Forelimb muscle (tissue), 1 donor: Measurements from ENCODE around the gene SAMD4A. TPM values are rescaled to one million over a fixed set of nuclear protein-coding genes. Genes with fewer than 3 reads are reported as not detected.
"Not testable (repeated sequence)": the region's sequence is repeated elsewhere in the genome, so short reads cannot be mapped to it uniquely, and the experiment has no call there.

Experiments
- DNase-seq: peaks from one replicate; pipeline ENCODE4 v3.0.0-alpha.2; 2013; ENCODE audit warnings: low read depth
- polyA plus RNA-seq: library from polyadenylated mRNA; unstranded; fragments of 120-200 nt; gene quantifications from one replicate; pipeline ENCODE4 v1.2.1, GENCODE V29; 2013; ENCODE audit not compliant: insufficient read length

The SAMD4A gene
- polyA plus RNA-seq, 1 donor, result 65.1 TPM

DNA sequence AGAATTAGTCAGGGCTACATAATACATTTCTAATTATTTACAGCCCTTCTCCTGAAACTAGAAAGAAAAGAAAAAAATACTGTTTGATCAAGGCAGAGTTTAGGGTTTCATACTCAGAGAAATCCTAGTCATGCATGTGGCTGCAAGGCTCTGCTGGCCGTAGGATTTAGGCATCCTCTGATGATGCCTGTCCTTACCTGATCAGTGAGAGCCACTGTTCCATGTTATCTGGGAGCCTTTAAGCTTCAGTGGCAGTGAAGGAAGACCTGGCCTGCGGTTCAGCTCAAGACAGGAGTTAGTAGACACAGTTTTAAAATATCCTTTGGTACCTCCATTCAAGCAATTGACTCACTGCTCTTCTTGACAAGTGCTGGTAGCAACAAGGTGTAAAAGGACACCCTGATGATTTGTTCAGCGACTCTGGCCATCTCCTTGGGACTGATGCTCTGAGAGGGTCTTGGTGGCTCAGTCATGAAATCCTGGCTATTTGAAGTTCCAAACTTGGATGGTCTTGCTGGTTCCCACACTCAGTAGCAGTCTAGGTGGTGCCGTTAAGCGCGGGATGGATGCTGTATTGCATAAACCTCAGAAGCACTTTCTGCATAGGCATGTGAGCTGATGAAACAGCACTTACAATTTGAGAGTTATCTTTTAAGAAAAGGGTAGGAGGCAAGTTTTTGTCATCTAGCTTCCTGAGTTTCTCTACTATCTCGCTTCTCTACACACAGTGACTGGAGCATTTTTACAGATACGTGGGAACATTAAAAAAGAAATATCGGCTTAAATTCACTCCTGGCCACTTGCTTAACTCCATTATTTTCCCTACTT, 162.0 kb downstream of the SAMD4A start:
- no peak for DNase-seq

DNA sequence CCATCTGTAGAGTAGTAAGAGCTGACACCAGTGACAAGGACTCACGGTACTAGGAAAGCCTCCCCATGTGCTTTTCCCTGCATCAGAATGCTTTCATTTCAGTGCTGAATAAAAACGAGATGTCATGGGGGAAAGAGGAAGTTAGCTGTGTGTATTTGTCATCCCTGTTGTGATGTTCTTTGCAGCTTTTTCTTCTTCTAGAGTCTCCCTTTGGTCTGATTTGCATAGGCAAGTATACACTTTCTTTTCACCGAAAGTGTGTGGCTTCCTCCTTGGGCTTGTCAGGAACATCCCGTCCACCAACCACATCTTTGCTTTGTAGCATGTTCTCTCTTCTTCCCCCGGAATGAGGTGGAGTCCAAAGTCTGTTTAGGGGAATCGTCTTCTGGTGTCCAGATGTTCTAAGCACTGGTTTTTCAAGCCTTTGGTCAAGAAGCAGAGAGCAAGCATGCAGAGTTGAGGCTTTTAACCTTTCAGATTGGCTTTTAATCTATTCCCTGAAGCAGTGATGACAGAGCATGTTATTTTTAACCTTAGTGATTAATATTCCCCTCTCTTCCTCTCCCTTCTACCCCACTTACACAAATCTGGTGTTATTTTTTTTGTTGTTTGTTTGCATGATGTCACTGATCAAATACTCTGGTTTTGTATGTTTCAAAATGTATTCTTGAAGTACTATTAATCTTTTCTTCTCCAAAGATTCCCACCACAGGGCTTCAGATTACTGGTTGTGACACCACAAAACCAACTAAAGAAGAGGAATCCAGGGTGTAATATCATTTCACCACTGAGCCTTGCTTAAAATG, 163.4 kb downstream of the SAMD4A start:
- no peak for DNase-seq

- DNase-seq, result no peak
Measured at GRCh38 chr14:54734966-54735365, 168.0 kb downstream of the SAMD4A start.

DNA sequence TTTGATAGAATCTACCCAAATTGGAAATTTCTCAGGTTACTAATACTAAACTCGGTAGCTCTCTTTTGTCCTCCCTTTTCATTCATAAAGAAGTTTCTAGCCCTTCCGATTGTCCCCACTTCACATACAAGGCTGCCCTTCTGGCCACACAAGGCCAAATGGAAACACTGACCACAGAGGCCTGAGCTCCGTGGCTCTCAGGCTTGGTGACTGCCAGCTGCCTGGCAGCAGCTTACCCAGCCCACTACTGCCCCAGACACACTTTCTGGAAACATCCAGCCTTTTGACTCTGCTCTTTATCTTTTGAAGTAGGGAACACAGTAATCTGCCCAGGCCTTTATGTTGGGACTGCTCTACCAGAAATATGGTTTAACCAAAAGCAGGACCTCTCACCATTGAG, 168.5 kb downstream of the SAMD4A start:
- no peak for DNase-seq

DNA sequence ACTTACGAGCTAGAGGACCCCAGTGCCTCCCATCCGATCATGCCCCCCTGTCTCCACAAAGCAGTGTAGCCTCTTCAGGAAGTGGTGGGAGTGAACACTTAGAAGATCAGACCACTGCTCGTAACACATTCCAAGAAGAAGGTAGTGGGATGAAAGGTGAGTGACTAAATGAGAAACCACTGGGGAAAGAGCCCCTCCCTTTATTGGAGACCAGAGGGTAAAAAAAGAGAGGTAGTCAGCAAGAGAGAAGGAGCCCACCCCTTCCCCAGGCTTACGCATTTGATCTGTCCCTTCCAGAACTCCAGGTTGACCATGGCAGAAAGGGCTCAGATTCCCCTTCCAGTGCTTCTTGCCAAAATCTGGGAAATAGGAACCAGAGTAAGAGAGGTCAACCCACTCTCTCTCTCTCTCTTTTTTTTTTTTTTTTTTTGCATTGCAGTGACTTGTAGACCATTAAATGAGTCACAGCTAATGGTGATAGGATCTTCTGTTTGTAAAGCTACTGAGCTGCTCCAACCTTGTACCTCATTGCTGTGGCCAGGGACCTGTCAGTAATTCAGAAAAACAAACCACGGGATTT, 170.3 kb downstream of the SAMD4A start:
- DNase-seq, result no peak

DNA sequence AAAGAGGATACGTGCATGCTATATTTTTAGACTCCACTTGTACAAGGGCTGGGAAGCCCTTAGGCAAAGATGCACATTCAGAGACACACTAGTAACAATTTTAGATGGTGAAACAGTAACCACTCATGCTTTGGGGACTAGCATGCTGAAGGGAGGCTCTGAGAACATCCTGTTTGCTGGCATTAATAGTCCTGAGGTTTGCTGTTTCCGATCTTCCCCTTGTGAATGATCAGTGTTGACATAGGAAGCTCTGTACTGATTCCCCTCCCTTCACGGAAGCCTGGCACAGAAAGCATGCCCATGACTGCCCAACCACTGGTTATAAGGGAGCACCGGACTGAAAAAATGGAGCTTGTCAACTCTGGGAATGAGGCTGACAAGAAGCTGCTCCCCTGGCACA, 171.1 kb downstream of the SAMD4A start:
- DNase-seq, result no peak

DNA sequence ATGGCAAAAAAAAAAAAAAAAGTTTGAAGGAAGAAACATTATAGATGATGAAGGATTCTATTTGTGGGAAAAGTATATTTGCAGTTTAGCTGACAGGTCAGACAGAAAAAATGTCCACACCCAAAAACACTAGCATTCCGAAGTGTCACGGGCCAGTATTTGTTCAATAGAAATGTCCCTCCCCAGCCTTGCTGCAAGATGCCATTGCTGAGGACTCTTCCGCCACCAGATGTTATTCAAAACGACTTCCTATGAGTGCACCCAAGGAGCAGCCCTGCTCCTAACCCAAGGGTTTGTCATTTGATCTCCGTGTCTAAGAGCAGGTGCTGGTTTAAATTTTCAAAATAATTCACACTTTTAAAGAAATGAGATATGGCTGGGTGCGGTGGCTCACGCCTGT, 172.6 kb downstream of the SAMD4A start:
- no peak for DNase-seq

- no peak for DNase-seq
Measured at GRCh38 chr14:54742492-54743350, 175.8 kb downstream of the SAMD4A start.

DNA sequence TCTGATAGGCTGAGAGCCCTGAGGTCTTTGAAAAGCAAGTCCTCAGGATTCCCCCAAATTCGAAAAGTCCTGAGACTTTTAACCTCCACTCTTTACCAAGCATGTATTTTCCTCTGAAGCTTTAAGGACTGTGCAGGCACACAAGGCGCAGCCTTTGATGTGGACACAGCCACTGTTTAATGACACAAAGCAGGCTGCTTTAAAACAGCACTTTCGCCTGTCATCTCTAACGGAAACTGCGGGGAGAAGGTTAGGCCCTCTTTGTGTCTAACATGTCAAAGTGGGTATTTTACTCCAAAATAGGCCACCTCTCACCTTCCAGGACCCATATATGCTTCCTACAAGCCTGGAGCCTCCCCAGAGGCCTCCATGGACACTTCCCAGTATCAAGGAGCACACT, 176.5 kb downstream of the SAMD4A start:
- DNase-seq, result no peak

DNA sequence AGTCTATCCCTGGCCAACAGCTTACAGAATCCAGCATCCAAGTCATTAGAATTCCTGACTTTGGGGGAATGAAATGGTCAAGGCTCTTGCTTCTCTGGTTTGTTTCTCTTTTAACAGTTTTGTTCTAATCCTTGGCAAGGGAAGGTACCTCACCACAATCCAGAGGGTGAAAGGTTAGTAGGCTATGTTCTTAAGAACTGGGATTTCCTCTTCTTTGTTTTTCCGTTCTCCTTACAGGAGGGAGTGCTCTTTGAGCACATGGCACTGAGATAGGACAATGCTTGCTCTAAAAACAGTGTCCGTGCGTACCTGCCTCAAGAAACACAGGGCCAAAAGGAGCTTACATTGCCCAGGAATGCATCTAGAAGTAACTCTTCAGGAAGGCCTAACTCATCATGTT, 179.1 kb downstream of the SAMD4A start:
- no peak for DNase-seq

DNA sequence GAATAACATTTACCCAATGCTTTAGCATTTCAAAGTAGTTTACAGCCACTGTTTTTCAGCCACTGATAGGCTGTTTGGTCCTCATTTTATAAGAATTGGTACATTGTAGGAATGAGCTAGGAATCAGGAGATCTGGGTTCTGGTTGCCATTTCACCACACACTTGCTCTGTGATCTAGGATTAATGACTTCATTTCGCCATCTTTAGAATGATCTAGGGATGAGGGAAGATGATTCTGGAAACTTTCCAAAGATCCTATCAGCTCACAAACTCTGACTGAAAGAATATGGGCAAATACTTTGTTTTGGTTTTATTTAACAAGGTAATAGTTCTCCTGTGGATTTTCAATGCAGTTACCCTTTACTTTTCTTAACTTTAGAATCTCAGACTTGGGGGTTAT, 180.7 kb downstream of the SAMD4A start:
- DNase-seq, result no peak

DNA sequence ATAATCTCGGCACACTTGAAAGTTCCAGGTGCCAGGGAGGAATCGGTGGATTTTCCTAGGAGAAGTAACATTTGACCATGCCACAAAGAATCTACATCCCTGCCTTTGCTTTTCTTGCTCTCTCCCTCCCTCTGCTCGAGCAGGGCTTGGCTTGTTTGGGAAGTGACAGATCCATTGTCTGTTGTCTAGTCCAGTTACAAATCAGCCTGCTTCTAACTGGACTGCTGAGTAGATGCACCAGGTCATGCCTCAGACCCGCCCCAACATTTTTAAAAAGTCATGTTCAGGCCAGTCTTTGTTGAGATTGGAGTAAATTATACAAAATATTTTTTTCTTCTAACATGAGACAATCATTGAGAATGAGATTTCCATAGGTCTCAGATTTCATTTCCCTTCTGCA, 182.3 kb downstream of the SAMD4A start:
- DNase-seq, result no peak

GRCh38 chr14:54749727-54750126, 182.8 kb downstream of the SAMD4A start:
- no peak for DNase-seq

DNA sequence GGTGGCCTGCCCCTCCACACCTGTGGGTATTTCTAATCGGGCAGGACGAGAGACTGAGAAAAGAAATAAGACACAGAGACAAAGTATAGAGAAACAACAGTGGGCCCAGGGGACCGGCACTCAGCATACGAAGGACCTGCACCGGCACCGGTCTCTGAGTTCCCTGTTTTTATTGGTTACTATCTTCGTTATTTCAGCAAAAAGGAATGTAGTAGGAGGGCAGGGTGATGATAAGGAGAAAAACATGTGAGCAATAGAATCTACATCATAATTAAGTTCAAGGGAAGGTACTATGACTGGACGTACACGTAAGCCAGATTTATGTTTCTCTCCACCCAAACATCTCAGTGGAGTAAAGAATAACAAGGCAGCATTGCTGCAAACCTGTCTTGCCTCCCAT, 185.7 kb downstream of the SAMD4A start:
- not testable (repeated sequence) for DNase-seq

GRCh38 chr14:54753396-54753795, 186.5 kb downstream of the SAMD4A start:
- DNase-seq, result not testable (repeated sequence)

- DNase-seq, result no peak
Measured at GRCh38 chr14:54754116-54754622, 187.2 kb downstream of the SAMD4A start.

DNA sequence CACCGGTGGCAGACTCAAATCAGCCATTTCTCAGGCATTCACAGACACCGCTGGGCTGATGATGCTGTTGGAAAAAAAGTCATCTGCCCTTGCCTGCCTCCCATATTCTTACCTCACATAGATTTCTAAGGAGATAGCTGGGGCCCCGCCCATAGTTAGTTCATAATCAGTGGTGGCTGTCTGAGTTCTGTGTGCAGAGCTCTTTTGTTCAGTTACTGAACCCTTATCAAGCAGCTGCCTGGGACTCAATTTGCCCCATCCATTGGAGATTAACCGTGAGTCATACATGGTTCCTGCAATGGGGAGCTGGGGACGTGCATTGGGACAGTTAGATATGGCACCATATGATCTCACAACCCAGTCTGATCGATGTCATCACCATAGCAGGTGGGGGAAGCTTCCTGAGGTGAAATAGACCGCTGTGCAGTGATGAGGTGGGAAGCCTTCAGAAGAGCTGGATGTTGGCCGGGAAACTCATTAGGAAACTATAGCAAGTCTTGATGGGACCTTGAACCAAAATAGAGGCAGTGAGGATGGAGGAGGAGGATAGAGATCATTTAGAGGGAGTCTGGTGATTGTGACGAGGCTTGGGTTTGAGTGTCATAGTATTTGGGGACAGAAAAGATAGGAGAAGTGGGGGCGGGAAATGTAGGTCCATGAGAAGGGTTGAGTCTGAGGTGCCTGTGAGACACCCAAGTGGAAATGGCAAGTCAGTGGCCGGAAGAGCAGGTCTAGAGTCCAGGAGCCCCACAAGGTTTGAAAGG, 187.9 kb downstream of the SAMD4A start:
- no peak for DNase-seq

- DNase-seq, result no peak
Measured at GRCh38 chr14:54756656-54757392, 189.9 kb downstream of the SAMD4A start.

DNA sequence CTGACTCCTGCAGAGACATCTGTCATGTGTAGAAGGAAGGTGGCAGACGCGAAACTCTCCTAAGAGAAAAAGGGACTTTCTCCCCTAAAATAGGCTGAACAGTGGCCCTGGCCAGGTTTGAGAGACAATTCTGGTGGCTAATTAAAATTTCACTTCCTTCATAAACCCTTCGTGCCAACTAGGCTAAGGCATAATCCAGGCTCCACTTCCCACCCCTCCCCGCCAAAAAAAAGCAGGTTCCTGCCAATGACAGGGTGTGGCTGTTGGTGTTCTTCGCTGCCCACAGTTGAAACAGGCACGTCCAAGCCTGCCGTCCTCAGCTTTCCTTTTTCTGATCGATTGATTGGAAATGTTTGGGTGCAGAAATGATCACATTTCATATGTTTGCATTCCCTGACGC, 191.1 kb downstream of the SAMD4A start:
- no peak for DNase-seq

DNA sequence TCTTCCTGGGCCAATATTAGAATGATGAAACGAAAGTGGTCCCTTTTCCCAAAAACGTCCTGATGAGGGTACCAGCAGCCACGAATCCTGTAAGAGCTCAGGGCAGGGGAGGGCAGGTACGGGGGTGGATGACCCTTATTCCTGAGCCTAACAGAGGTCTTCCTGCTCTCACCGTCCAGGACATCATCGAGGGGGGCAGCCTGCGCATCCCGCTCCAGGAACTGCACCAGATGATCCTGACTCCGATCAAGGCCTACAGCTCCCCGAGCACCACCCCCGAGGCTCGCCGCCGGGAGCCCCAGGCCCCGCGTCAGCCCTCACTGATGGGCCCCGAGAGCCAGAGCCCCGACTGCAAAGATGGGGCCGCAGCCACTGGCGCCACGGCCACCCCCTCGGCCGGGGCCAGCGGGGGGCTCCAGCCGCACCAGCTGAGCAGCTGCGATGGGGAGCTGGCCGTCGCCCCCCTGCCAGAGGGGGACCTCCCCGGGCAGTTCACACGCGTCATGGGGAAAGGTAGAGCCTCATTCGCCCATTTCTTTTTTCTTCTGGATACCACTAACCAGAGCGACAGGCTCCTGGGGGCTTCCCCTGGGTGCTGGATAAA, 193.2 kb downstream of the SAMD4A start:
- DNase-seq, result no peak
